HFFc6 (cell line): ENCODE results near the gene ADTRP. TPM values are rescaled to one million over a fixed set of nuclear protein-coding genes. Genes with fewer than 3 reads are reported as not detected.
"Not testable (repeated sequence)": the region's sequence is repeated elsewhere in the genome, so short reads cannot be mapped to it uniquely, and the experiment has no call there.

Experiments
- DNase-seq: peaks from one replicate; pipeline ENCODE4 v3.0.0-alpha.2; 2018
- H3K27ac Mint-ChIP-seq: 2 replicates; pipeline ENCODE4 v1.8.0; 2020; ENCODE audit warnings: mild to moderate bottlenecking, mixed read lengths
- H3K27me3 Mint-ChIP-seq: 2 replicates; pipeline ENCODE4 v1.8.0; 2021; ENCODE audit warnings: mild to moderate bottlenecking, moderate library complexity, mixed read lengths; ENCODE audit not compliant: insufficient read depth
- H3K36me3 Mint-ChIP-seq: 2 replicates; pipeline ENCODE4 v1.8.0; 2021; ENCODE audit warnings: low read depth, mixed read lengths
- H3K4me1 Mint-ChIP-seq: 2 replicates; pipeline ENCODE4 v1.8.0; 2020; ENCODE audit warnings: low read depth, mixed read lengths
- H3K4me3 Mint-ChIP-seq: 2 replicates; pipeline ENCODE4 v1.8.0; 2020; ENCODE audit warnings: mild to moderate bottlenecking, moderate library complexity, mixed read lengths
- H3K9me3 Mint-ChIP-seq: 2 replicates; pipeline ENCODE4 v1.8.0; 2020; ENCODE audit warnings: mild to moderate bottlenecking, mixed read lengths
- CTCF ChIP-seq: fragments of 200-600 bp; sonication (generic); IDR thresholded peaks from 2 replicates; pipeline ENCODE4 v1.5.0; 2021; ENCODE audit warnings: antibody characterized with exemption, mild to moderate bottlenecking
- total RNA-seq, 6 experiments: library from RNA; stranded (reverse); fragmentation: NEBNext Ultra II Directional; extraction: Animal tissue kit (Norgen Biotek cat#: 25700); gene quantifications; 2 replicates in 1 of 6; 3 replicates in 5 of 6; pipeline ENCODE4 v1.2.3, GENCODE V29; 2021

ADTRP gene
- total RNA-seq, 6 experiments from 2014 or later, result 0.24 to 0.99 (median 0.84) TPM

GRCh38 chr6:11682561-11682975, 96.0 kb downstream of the ADTRP start:
- no peak overlapping the region for H3K27ac Mint-ChIP-seq
- peaks cover 2% of the 10 kb centered on the region; the same call in 1 of the 2 replicates for H3K27me3 Mint-ChIP-seq
- peaks cover 11% of the 10 kb centered on the region for H3K9me3 Mint-ChIP-seq
- no peak for TF ChIP-seq CTCF
- no peak overlapping the region for H3K4me3 Mint-ChIP-seq
- peaks cover 13% of the 10 kb centered on the region for H3K36me3 Mint-ChIP-seq
- H3K4me1 Mint-ChIP-seq, result peaks cover 28% of the 10 kb centered on the region
- no peak for DNase-seq

DNA sequence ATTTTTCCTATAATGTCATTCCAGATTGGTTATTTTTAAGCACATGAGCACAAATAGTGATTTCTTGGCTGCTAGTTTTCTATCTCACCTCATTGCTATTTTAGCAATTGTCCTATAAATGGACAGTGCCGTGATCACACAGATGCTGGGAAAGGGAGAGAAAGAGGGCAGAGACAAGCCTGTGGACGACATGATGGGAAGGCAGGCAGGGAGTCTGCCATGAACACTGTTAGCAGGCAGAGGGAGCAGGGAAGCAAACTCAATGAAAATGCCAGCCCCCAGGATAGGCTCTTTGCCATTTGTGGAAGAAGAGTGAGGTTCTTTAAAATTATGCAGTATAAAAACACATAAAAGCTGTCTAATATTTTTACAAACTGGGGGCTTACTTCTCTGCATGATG, 96.8 kb downstream of the ADTRP start:
- Mint-ChIP-seq H3K36me3 (peaks cover 13% of the 10 kb centered on the region), H3K9me3 (peaks cover 11% of the 10 kb centered on the region), H3K27ac (no peak overlapping the region), H3K4me1 (peaks cover 29% of the 10 kb centered on the region), H3K27me3 (peaks cover 2% of the 10 kb centered on the region; the same call in 1 of the 2 replicates), H3K4me3 (no peak overlapping the region)
- DNase-seq, result no peak
- no peak for TF ChIP-seq CTCF

DNA sequence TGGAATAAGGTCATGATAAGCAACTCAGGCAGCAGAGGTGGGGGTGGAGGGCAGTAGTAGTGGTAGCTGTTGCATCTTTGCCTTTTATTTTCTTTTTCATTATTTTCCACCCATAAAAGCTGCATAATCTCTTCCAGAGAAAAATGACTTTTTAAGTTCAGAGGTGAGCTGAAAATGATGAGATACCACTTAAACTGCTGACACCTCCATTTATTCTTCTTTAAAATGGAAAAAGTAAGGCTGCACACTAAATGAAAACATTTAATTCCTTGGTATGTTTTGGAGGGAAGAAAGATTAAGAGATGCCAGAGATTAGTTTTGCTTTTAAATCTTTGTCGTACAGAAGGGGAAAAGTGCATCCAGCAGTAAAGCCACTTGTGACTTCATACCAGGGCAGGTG, 97.2 kb downstream of the ADTRP start:
- Mint-ChIP-seq H3K27ac (no peak overlapping the region), H3K36me3 (peaks cover 13% of the 10 kb centered on the region)
- no peak for TF ChIP-seq CTCF

GRCh38 chr6:11680479-11680878, 98.1 kb downstream of the ADTRP start:
- H3K4me1 Mint-ChIP-seq, result peaks cover 29% of the 10 kb centered on the region
- not testable (repeated sequence) for H3K4me3 Mint-ChIP-seq, DNase-seq, H3K27me3 Mint-ChIP-seq, H3K27ac Mint-ChIP-seq
- peaks cover 11% of the 10 kb centered on the region for H3K9me3 Mint-ChIP-seq
- H3K36me3 Mint-ChIP-seq, result peaks cover 13% of the 10 kb centered on the region

More for the DNA sequence above, 97.2 kb downstream of the ADTRP start:
- no peak overlapping the region for H3K4me3 Mint-ChIP-seq
- DNase-seq, result no peak
- H3K9me3 Mint-ChIP-seq, result peaks cover 11% of the 10 kb centered on the region
- peaks cover 29% of the 10 kb centered on the region for H3K4me1 Mint-ChIP-seq
- peaks cover 2% of the 10 kb centered on the region; the same call in 1 of the 2 replicates for H3K27me3 Mint-ChIP-seq

- H3K9me3 Mint-ChIP-seq, result peaks cover 11% of the 10 kb centered on the region
- H3K27me3 Mint-ChIP-seq, result peaks cover 2% of the 10 kb centered on the region; the same call in 1 of the 2 replicates
- no peak overlapping the region for H3K27ac Mint-ChIP-seq
- peaks cover 28% of the 10 kb centered on the region for H3K4me1 Mint-ChIP-seq
- peaks cover 13% of the 10 kb centered on the region for H3K36me3 Mint-ChIP-seq
- H3K4me3 Mint-ChIP-seq, result no peak overlapping the region
- TF ChIP-seq CTCF, result no peak
- no peak for DNase-seq
Observed at GRCh38 chr6:11679099-11679498, 99.5 kb downstream of the ADTRP start.

- Mint-ChIP-seq H3K27ac (no peak overlapping the region; the same call in 1 of the 2 replicates), H3K9me3 (peaks cover 10% of the 10 kb centered on the region; the same call in 1 of the 2 replicates), H3K4me1 (peaks cover 53% of the 10 kb centered on the region), H3K36me3 (peaks cover 13% of the 10 kb centered on the region), H3K27me3 (no peaks in the 10 kb centered on the region), H3K4me3 (no peak overlapping the region)
- TF ChIP-seq CTCF, result peak; percentile 74
- peak; percentile 32 for DNase-seq
Observed at GRCh38 chr6:11675601-11676000, 103.0 kb downstream of the ADTRP start.
